Endothelial cell of umbilical vein (primary cell): ENCODE measurements around the gene ZNF490. TPM values are rescaled to one million over a fixed set of nuclear protein-coding genes. Genes with fewer than 3 reads are reported as not detected.

Experiments used
- BruUV-seq: library from RNA; stranded (reverse); fragments of 400-500 nt; replicated peaks from 2 replicates; lab custom pipeline; 2021; lab: Mats Ljungman, UMichigan
- CTCF ChIA-PET: fragments of 300-600, 350-600 bp; sonication (Branson Sonifier 250); formaldehyde crosslinking; loops from one replicate; lab custom pipeline; 2021; ENCODE audit warnings: antibody characterized with exemption, inconsistent platforms; lab: Charles Lee
- POLR2A ChIA-PET: fragments of 300-600, 350-600 bp; sonication (Branson Sonifier 250); formaldehyde crosslinking; loops from one replicate; lab custom pipeline; 2021; ENCODE audit warnings: antibody characterized with exemption, inconsistent platforms; lab: Charles Lee
- DNase-seq: peaks from one replicate; pipeline ENCODE4 v3.0.0-alpha.2; 2011; ENCODE audit warnings: low read depth, low spot score
- FAIRE-seq: peaks from 2 replicates; lab custom pipeline; 2011; peaks lifted over from hg19 to GRCh38; lab: Jason Lieb, UNC
- H2AFZ ChIP-seq: 2 replicates; pipeline ENCODE4 v1.6.0; 2012; ENCODE audit warnings: low read depth, low read length, control low read depth, inconsistent platforms
- H3K27ac ChIP-seq: 2 replicates; pipeline ENCODE4 v1.5.1; 2011; ENCODE audit warnings: low read depth, mild to moderate bottlenecking, control low read depth, low read length, moderate library complexity; ENCODE audit not compliant: insufficient read depth
- H3K27me3 ChIP-seq, 2 experiments: 2 replicates each; pipeline versions ENCODE4 v1.6.0 to v1.6.1; 2011; ENCODE audit warnings: low read length in 2 of 2, mixed read lengths in 1 of 2; ENCODE audit not compliant: control insufficient read depth in 2 of 2, insufficient read depth in 2 of 2
- H3K36me3 ChIP-seq, 2 experiments: 2 replicates in 1 of 2; 3 replicates in 1 of 2; pipeline ENCODE4 v1.5.1; 2011; ENCODE audit warnings: low read length in 2 of 2, mild to moderate bottlenecking in 1 of 2, moderate library complexity in 1 of 2; ENCODE audit not compliant: control insufficient read depth in 2 of 2, insufficient read depth in 2 of 2; ENCODE audit errors: extremely low read depth in 1 of 2
- H3K4me1 ChIP-seq: 3 replicates; pipeline ENCODE4 v1.5.1; 2011; ENCODE audit warnings: mild to moderate bottlenecking, low read length; ENCODE audit not compliant: control insufficient read depth, insufficient read depth; ENCODE audit errors: extremely low read depth
- H3K4me2 ChIP-seq: 2 replicates; pipeline ENCODE4 v1.6.1; 2011; ENCODE audit warnings: low read length, control low read depth, mixed read lengths; ENCODE audit not compliant: insufficient read depth
- H3K4me3 ChIP-seq, 3 experiments: fragments of 200-600 bp in 1 of 3; sonication (generic), shearing (Covaris generic) in 1 of 3; replicated peaks in 1 of 3; 2 replicates each; pipeline ENCODE4 v1.5.1; 2011 to 2016; ENCODE audit warnings: control low read depth in 3 of 3, low read length in 3 of 3, mild to moderate bottlenecking in 2 of 3, inconsistent platforms in 1 of 3, low read depth in 1 of 3, moderate library complexity in 1 of 3; ENCODE audit not compliant: insufficient read depth in 1 of 3
- H3K79me2 ChIP-seq: 2 replicates; pipeline ENCODE4 v1.6.0; 2012; ENCODE audit warnings: low read length, inconsistent platforms; ENCODE audit not compliant: control insufficient read depth, insufficient read depth
- H3K9ac ChIP-seq: replicated peaks from 2 replicates; pipeline ENCODE3; 2011; ENCODE audit warnings: low read length, control low read depth; ENCODE audit not compliant: insufficient read depth; ENCODE audit errors: extremely low read depth
- H3K9me1 ChIP-seq: replicated peaks from 3 replicates; pipeline ENCODE4 v1.6.0; 2011; ENCODE audit warnings: mild to moderate bottlenecking, low read length; ENCODE audit not compliant: control insufficient read depth, insufficient read depth; ENCODE audit errors: extremely low read depth
- H3K9me3 ChIP-seq: replicated peaks from 2 replicates; pipeline ENCODE4 v1.5.1; 2012; ENCODE audit warnings: low read length, inconsistent platforms; ENCODE audit not compliant: control insufficient read depth, insufficient read depth
- H4K20me1 ChIP-seq: replicated peaks from 2 replicates; pipeline ENCODE3; 2011; ENCODE audit warnings: mild to moderate bottlenecking, low read length; ENCODE audit not compliant: control insufficient read depth, insufficient read depth; ENCODE audit errors: extremely low read depth
- EZH2 ChIP-seq: IDR thresholded peaks from 2 replicates; pipeline ENCODE4 v1.6.1; 2012; ENCODE audit warnings: borderline replicate concordance, low read depth, mild to moderate bottlenecking, moderate library complexity, low read length, inconsistent platforms; ENCODE audit not compliant: severe bottlenecking
- FOS ChIP-seq: IDR thresholded peaks from 2 replicates; pipeline ENCODE4 v1.6.1; 2011; ENCODE audit warnings: mild to moderate bottlenecking, low read length, moderate library complexity, borderline replicate concordance; ENCODE audit not compliant: insufficient read depth
- GATA2 ChIP-seq: IDR thresholded peaks from 2 replicates; pipeline ENCODE4 v1.7.0; 2011; ENCODE audit warnings: low read depth, mild to moderate bottlenecking, moderate library complexity, mixed read lengths, low read length; ENCODE audit not compliant: insufficient read length, insufficient read depth
- JUN ChIP-seq: IDR thresholded peaks from 2 replicates; pipeline ENCODE4 v1.6.1; 2011; ENCODE audit warnings: borderline replicate concordance, low read depth; ENCODE audit not compliant: insufficient read length, insufficient read depth
- MYC ChIP-seq: IDR thresholded peaks from one replicate; pipeline ENCODE4 v1.6.1; 2011; ENCODE audit warnings: mild to moderate bottlenecking, low read depth, low read length
- POLR2A ChIP-seq: IDR thresholded peaks from 2 replicates; pipeline ENCODE4 v1.6.1; 2012; ENCODE audit warnings: low read depth, mild to moderate bottlenecking, control low read depth, low read length
- POLR2AphosphoS5 ChIP-seq: IDR thresholded peaks from 2 replicates; pipeline ENCODE4 v1.6.1; 2012; ENCODE audit warnings: low read depth, mild to moderate bottlenecking, control low read depth, low read length, moderate library complexity; ENCODE audit not compliant: insufficient read depth
- dilution Hi-C: fragments of 300-500 bp; cut with MboI; formaldehyde crosslinking; loops from one replicate; pipeline ENCODE4 v1.15.0; 2019; ENCODE audit warnings: low sequenced_read_pairs; ENCODE audit not compliant: extremely low pct_ligation_motif_present
- intact Hi-C: fragments of 100-400 bp; cut with micrococcal nuclease; formaldehyde crosslinking; loops from one replicate; pipeline ENCODE4 v1.10.0; 2022
- polyA plus RNA-seq, 4 experiments: library from polyadenylated mRNA; depleted of rRNA in 3 of 4; stranded (reverse) in 3 of 4; unstranded in 1 of 4; fragments of >200 nt; gene quantifications; 2 replicates each; pipeline versions ENCODE4 v1.2.1 to v1.2.3, GENCODE V29; 2011 to 2012; ENCODE audit warnings: missing spikeins in 1 of 4
- total RNA-seq: library from RNA; stranded (reverse); gene quantifications from 2 replicates; pipeline ENCODE4 v1.2.3, GENCODE V29; 2021
- TF ChIP-seq, protein P1 (sequence below), 2 donors: IDR thresholded peaks; 1 replicate in 1 of 2; 2 replicates in 1 of 2; pipeline ENCODE4 v1.5.1; 2011; ENCODE audit warnings: low read length in 2 of 2, mild to moderate bottlenecking in 2 of 2, moderate library complexity in 2 of 2, control low read depth in 1 of 2, inconsistent platforms in 1 of 2, low read depth in 1 of 2; ENCODE audit not compliant: insufficient read depth in 1 of 2; ENCODE audit errors: extremely low read depth in 1 of 2
- TF ChIP-seq, protein P2 (sequence below): IDR thresholded peaks from 2 replicates; pipeline ENCODE4 v1.6.1; 2011; ENCODE audit not compliant: insufficient read depth, insufficient read length

The ZNF490 gene
- total and polyA plus RNA-seq, 2 donors (not counting 3 experiments of a cell fraction or from before 2014, with no cell fraction given) = 1.4 to 5.7 TPM

DNA sequence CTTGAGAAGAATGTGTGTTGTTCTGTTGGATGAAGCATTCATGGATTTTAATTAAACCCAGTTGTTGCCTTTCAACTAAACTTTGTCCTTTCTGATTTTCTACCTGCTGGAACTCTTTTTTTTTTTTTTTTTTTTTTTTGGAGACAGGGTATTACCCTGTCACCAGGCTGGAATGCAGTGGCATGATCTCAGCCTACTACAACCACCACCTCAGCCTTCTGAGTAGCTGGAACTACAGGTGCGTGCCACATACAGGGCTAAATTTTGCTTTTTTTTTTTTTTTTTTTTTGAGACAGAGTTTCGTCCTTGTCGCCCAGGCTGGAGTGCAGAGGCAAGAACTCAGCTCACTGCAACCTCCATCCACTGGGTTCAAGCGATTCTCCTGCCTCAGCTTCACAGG lies 7.0 kb upstream of the ZNF490 start:
- Histone ChIP-seq H3K36me3 (peaks cover 3 to 8% of the 10 kb centered on the region in 2 experiments), H3K79me2 (peaks cover 68% of the 10 kb centered on the region), H3K4me1 (no peaks in the 10 kb centered on the region), H3K9me3 (no peaks in the 10 kb centered on the region), H4K20me1 (no peaks in the 10 kb centered on the region), H3K9ac (no peak overlapping the region), H3K27me3 (no peaks in the 10 kb centered on the region), H3K4me2 (no peak overlapping the region), H3K27ac (no peak overlapping the region), H3K9me1 (no peaks in the 10 kb centered on the region), H3K4me3 (no peak overlapping the region), H2AFZ (no peak overlapping the region)
- dilution Hi-C loops (no loop called here), intact Hi-C loops (loop anchor here (10.0 kb wide), 1 partner anchor 117 kb away; the partner anchor contains the start of genes GET3 and TRIR)
- CTCF ChIA-PET = interaction anchor here (1.5 kb wide), 1 partner anchor 22 kb away, joined by 3 read pairs; no protein-coding TSS in a partner anchor
- no TSS peak for BruUV-seq
- no peak for FAIRE-seq
- DNase-seq = no peak
- TF ChIP-seq FOS (no peak), JUN (no peak), EZH2 (no peak), MYC (no peak), GATA2 (no peak), POLR2AphosphoS5 (no peak), POLR2A (no peak)
- TF ChIP-seq, protein P1, sequence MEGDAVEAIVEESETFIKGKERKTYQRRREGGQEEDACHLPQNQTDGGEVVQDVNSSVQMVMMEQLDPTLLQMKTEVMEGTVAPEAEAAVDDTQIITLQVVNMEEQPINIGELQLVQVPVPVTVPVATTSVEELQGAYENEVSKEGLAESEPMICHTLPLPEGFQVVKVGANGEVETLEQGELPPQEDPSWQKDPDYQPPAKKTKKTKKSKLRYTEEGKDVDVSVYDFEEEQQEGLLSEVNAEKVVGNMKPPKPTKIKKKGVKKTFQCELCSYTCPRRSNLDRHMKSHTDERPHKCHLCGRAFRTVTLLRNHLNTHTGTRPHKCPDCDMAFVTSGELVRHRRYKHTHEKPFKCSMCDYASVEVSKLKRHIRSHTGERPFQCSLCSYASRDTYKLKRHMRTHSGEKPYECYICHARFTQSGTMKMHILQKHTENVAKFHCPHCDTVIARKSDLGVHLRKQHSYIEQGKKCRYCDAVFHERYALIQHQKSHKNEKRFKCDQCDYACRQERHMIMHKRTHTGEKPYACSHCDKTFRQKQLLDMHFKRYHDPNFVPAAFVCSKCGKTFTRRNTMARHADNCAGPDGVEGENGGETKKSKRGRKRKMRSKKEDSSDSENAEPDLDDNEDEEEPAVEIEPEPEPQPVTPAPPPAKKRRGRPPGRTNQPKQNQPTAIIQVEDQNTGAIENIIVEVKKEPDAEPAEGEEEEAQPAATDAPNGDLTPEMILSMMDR (IDR thresholded peaks at IDR 0.05; ENCODE audit: extremely low read depth in 1 of 2, insufficient read depth in 1 of 2, low read depth in 1 of 2, low read length in 2 of 2) = no peak
- TF ChIP-seq, protein P2, sequence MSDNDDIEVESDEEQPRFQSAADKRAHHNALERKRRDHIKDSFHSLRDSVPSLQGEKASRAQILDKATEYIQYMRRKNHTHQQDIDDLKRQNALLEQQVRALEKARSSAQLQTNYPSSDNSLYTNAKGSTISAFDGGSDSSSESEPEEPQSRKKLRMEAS = no peak
- POLR2A ChIA-PET = no interaction called here
